ENCODE data around the gene RORC.

Gene RORC

DNA sequence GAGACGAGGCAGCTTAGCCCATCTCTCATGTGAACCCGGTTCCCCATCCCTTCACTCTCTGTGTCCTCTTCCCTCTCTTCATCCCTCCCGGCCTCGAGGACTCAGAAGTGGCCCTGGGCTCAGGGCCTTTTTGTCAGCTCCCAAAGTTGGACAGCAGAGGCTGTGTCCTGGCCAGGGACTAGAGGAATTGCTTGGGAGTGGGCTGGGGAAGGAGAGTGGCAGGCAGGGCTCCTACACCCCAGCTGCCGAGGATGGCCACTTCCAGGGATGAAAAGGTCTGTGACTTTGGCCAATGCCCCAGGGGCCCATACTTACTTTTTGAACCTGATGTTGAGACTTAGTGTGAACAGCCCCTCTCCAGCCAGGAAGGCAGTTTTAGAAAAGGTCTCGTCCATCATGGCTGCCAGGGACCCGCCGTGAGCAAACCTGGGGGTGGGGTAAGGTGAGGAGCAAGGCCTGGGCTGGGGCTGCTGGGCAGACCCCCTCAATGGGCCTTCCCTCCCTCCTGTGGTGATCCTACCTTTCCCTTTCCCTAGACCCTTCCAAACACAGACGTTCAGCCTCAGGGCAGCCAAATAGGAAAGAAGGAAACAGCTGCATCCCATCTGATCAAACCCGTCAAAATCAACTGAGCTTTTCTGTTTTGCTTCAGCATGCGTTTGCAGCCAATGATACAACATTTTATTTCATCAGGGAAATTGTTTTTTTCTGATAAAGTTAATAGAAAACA, 16.4 kb upstream of the RORC start:
- no peak for DNase-seq

DNA sequence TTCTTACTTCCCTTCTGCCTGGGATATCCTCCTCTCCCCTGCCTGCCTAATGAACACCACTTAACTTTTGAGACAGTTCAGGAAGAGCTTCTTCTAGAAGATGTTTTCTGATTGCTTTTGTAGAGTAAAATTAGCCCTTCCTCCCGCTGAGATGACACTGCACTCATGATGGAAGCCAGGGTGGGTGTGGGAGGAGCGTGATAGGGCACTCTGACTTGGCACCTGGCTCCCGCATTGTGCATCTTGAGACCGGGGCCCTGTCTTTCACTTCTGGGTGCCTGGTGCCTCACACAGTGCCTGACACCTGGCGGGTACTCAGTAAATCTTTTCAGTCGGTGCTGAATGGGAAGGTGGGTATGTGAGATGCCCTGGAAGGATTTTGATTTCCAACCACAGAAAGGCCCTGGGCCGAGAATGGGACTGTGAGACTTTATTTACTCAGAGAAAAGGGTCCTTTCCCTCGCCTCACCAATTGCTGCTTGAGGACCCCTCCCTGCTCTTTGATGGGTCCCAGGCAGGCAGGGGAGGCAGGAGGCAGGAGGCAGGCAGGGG, 15.2 kb upstream of the RORC start:
- no peak for DNase-seq

DNA sequence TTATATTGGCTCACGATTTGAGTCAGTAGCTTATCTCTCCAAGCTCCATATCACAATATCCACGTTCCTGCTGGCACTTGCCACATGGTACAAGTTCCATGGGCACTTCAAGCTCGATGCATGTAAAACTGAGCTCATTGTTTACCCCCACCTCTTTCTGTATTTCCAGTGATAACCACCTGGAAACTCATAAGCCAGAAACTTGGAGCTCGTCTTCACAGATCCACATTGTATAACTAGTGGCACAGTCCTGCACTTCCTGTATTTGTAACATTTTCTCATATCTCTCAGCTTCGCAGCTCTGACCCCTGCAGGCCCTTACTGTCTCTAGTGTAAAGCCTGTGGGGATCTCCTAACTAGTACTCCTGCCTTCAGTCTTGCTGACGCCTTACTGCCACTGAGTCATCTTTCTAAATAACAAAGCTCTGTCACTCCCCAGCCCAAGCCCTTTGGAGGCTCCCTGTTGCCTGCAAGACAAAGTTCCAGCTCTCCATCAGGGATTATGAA, 14.5 kb upstream of the RORC start:
- peak; percentile 29 for DNase-seq

DNA sequence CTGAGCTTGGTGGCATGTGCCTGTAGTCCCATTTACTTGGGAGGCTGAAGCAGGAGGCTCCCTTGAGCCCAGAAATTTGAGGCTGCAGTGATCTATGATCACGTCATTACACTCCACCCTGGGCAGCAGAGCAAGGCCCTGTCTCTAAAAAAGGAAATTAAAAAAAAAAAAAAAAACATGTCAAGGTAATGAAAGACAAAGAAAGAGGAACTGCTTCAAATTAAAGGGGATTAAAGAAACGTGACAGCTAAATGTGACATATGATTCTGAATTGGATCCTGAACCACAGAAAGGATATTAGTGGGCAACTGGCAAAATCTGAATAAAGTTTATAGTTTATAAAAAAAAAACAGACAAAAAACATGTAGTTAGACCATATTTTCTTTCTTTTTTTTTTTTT, 11.8 kb upstream of the RORC start:
- DNase-seq, result no peak

DNA sequence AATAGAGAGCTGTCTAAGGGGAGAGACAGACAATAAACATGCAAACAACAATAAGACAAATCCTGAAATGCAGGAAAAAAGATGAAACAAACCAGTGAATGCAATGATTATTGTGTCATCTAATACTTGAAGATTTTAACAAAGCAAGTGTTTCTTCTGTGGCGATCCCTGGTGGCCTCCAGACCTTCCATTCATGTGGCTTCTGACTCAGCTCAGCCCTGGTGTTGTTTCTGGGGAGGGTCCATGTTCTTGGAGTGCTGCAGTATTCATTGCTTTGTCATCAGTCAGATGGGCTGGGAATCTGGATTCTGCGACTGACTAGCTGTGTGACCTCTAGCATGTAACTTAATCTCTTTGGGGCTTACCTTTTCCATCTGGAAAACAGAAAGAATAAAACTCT, 9.5 kb upstream of the RORC start:
- DNase-seq, result peak; percentile 57

DNA sequence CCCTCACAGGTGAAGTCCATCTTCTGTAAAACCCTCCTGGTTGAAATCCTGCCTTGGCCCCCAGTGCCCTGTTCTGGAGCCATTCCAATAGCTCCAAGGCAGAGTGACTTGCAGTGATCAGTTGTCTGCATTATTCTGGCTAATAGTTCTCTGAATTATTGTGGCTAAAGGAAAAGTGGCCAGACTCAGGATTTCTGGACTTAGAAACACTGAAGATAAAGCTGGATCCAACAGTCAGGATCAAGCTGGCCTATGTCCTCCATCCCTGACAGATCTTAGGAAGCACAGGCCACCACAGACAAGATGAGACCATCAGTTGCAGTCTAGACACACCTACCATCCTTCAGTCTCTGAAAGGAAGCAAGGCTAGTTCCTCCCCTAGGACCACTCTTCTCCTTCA, 8.8 kb upstream of the RORC start:
- DNase-seq, result no peak

DNA sequence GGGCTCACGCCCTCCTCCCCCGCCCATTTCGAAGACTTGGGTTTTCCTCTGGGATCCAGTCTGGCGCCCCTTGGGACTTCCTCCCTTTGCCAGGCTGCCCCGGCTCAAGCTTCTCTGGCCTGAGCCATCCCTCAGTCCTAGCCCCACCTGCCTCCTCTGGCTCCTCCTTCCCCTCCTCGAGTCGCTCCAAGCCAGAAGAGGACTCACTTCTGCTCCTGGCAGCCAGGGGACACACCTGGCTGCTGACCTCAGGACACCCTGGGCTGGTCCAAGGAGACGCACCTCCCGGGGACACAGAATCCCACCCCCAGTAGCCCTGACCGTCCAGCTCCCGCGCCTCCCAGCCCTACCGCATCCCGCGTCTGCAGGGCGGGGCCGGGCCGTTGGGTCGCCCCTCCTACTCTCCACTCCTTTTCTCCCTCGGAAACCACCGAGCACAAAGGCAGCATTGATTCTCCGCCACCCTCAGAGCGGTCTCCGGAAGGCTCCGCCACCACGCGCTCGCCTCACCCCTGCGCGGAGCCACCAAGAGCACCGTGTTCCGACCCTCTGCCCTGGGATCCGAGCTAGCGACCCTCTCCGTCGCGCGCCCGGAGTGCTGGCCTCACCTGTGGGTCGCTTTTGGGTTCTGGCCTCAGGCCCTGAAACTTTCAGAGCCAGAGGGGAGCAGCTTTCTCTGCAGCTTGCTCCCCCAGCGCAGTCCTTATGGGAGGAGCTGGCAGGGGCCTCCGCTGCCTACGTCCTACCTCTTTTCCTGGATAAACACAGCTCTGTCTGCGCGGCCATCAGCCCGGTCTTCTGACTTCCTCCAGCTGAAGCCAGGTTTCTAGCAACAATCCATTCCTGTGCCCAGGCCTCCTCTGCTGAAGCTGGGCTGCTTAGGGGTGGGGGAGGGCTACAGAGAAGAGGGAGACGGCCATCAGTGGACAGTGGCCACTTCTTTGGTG, 8.1 kb upstream of the RORC start, which contains the start of gene C2CD4D:
Gene C2CD4D, minus strand, starts transcription at position 364 of the 947 bp plus-strand sequence. CDS start 831 bp downstream, outside the sequence.
- no peak for DNase-seq

DNA sequence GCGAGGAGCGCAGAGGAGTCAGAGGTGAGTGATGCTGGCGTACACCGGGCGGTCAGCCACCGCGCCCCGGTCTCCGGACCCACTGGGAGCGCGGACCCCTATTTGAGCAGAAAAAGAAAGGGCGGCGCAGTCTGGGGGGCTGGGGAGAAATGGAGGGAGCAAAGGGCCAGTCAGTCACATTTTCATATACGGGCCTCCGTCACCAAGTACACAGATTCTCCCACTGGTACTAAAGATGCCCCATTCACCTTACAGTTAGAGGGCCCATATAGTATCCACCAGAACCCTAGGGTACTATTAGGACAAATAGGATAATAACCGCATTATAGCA, 7.4 kb upstream of the RORC start:
- no peak for DNase-seq

DNA sequence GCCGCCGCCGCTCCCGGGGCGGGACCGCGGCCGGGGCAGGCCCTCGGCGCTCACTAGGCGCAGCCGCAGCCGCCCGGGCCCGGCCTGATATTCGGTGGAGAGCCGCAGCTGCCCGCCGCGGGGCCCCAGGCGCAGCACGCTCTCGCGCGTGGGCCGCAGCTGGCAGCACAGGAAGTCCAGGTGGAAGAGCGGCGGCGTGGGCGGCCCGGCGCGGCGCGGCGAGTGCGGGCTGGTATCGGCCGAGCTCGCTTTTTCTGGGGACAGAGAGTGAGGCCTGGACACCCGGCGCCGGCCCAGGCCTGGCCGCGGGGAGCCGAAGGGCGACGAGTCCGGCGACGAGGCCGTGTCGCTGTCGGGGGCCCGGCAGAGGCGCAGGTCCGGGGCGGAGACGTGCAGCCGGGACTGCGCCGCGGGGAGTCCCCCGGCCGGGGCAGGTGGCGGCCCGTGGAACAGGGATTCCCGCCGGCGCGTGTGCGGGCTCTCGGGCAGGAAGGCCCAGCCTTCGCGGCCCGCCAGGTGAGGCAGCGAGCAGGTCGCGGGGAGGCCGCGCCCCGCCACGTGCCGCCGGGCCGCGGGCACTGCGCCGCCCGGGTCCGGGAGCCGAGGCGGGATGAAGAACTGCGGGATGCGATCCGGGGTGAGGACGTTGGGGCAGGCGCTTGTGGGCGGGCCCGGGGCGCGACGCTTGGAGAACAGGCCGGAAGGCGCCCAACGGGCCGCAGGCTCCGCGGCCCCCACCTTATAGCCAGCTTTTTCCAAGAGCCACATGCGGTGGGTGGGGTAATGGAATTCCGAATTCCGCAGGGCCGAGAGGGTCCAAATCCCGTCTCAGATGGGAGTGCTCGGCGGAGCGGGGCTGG, 6.8 kb upstream of the RORC start:
- DNase-seq, result no peak

DNA sequence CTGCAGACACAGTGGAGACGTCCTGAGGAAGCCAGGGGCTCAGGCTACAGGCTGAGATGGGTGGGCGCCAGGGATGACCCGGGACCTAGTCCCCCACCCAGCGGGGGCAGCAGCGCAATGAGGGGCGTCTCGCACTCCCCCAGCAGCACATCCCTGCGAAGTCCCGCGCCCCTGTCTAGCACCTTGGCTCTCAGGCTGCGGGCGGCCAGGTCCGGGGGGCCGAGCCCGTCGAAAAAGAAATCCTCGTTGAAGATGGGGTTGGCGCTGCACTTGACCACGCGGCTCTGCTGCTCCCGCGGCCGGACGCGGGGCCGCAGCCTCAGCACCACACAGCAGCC, 6.3 kb upstream of the RORC start:
- no peak for DNase-seq

DNA sequence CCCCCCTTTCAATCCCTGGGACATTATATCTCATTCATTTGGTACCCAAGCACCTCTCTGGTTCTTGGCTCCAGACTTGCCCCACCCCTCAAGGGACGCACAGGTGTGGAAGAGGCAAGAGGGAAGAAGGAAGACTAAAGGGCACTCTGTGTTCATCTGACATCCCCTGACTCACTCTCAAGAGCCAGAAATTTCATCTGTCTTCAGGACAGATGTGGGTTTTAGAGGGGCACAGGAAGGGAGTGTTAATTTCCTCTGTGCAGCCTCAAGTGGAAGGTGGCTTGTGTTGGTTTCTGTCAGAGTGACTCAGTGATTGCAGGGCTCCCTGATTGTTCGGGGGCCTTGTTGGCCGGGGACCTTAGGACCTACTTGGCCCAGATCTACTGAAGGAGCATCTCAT, 5.6 kb upstream of the RORC start:
- no peak for DNase-seq

DNA sequence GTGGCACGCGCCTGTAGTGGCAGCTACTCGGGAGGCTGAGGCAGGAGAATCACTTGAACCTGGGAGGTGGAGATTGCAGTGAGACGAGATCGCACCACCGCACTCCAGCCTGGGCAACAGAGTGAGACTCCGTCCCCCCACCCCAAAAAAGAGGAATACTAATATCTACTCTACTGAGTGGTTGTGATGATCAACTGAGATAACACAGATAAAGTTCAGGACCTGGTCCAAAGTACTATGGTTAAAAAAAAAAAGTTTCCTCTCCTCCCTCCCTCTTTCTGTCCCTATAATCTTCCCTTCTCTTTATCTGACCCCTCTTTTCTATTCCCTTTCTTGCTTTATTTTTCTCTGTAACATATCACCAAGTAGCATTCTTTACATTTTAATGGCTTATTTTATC, 4.0 kb upstream of the RORC start:
- no peak for DNase-seq

DNA sequence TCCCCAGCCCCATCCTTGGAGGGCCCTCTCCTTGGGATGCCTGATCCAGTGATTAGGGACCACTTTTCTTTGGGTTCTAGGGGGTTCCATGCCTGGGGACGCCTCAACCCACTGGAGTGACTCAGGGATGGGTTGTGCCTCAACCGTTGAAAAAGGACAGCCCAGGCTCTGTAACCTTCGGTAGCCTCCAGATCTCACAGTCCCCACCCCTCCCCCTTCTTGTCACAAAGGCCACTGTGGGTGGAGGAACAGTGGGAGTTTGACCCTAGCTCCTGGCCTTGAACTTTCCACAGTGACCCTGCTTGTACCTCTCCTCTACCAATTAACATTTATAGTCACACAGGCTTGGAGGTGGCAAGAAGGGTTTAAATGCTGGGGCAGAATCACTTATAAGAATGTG, 2.6 kb upstream of the RORC start:
- DNase-seq, result no peak

DNA sequence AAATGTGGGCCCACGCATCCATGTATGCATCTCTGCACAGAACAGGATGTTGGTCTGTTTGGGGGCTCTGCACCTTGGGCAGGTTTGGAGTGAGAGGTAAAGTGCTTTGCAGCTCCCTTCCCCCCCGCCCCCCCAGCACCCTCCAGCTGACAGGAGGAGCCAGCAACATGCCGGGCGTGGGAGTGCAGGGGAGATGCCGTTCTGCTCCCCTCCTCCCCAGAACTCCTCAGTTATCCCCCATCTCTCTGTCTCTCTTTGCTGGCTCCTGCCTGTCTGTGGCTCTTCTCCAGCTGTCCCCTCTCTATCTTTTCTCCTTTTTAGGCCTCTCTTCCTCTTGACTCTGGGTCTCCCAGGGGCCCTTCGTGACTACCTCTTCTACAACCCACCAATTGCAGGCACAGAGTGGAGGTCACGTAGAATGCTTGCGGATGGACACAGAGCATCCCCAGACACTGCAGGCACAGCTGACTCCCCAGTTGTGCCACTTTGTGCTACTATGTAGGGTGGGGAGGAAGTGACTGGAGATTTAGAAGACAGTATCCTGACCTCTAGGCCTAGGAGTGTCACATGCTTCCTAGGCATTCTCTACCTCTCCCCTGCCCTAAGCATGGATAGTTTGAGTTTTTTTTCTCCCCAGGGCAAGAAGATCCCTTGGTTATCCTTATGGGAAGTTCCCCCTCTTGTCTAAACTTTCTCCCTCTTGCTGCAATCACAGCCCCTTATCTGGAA, 1.7 kb upstream of the RORC start:
- no peak for DNase-seq

DNA sequence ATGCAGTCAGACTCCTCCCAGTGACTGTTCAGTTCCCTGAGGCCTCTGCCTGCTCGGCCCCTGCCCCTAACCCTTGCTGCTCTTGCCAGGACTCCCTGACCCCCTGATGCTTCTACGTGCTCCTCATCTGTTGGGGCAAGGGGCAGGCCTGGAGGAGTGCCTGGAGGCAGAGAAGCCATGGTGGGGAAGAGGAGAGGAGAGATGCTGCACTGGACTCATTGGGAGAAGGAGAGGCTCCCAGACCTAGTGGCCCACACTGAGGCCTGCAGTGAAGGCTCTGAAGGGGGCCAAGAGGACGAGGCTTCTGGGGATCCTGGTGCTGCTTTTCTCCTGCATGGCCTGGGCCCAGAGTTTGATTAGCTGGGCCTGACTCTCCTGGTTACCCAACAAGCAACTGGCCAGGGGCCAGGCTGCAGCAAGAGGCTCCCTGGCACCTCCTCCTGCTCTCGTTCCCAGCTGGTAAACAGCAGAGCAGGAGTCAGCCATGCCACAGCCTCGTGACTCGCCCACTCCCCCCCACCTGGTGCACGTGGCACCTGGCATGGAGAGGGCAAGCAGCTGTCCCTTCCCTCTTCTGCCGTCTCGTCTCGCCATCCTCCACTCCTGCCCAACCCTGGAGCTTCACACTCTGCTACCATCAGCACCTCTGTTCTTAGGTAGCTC, 847 bp upstream of the RORC start:
- no peak for DNase-seq

DNA sequence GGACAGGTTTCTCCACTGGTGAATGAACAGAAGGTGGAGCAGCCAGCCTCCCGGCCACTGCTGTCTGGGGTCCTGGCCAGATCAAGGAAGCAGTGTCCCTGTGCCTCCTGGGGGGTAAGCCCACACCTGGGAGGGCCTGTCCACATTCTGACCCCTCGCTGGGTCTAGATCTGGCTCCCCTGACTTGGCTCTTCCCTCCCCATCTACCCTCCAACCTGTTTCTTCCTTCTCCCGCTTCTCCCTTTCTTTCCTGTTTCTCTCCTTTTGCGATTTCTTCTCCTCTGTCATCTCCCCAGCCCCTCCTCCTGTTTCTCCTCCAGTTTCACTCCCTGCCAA, 378 bp downstream of the RORC start:
- no peak for DNase-seq

DNA sequence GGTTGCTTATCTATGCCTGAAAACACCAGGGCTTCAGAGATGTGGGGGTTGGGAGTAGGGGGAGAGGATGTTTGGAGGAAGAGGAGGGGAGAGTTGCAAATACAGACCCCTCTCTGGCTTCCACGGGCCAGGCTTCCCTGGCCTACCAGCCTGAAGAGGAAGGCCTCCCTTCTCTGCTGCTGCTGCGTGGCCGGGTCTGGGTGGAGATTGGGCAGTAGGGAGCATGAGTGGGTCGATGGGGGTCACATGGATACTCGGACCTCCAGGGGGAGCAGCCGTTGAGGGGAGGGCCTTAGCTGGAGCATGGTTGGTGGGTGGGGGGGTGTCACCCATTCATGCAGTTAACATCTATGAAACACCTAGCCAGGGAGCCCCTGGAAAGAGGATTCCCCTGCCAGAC, 1.5 kb downstream of the RORC start:
- no peak for DNase-seq

DNA sequence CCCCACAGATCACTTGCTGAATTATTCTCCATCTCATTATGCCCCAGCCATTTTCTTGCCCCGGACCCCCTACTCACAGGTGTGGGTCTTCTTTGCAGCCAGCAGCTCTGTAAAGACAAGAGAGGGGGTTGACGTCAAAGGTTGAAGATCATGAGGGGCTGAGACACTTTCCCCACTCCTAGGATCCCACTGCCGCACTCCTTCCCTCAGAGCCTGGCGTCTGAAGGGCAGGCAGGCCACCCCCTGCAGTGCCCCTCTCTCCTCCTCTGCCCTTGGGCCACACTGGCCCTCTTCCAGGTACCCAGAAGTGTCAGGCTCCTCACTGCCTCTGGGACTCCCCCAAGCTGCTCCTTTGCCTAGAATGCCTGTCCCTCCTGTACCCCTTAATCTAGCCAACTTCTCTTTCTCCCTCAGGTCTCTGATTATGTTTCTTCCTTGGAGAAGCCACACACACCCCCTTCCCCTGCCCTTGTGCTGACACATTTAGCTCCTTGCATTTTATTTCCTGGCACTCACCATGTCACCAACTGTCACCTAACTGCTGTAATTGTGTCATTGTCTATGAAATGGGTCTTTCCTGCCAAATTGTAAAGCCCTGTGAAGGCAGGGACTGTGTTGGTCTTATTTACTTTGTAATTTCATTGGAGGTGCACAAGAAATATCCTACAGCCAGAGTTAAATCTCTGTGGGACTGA, 2.1 kb downstream of the RORC start:
- no peak for DNase-seq

DNA sequence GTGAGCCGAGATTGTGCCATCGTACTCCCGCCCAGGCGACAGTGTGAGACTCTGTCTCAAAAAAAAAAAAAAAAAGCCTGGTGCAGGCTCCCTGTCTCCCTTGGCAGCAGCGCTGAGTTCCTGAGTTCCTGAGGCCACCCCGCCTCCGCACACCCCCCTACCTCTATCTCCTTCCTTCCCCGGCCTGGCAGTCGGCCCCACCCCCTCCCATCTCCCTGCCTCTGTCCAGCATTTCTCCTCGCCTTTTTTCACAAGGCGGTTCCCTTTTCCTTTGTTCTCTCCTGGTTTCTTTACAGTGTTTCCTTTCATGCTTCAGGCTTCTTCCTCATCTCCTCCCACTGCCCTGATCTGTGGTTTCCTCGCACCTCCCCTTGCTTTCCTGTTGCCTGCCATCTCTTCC, 2.7 kb downstream of the RORC start:
- DNase-seq, result peak; percentile 28

DNA sequence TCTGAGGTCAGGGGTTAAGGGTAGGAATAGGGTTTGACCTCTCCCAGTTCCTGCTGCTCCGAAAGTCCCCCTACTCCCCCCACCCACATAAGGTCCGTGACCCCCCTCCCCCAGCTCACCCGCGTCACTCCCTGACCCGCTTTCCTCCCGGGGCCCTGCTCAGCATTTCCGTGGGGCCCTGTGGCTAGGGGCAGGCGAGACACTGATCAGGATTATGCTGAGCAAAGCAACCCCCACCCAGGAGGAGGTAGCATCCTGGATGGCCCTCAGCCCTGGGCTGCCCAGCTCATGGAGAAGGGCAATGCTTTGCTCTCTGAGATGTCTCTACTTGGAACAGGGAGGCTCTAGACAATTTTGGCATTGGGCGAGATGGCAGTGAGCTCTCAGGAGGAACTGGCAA, 3.7 kb downstream of the RORC start:
- DNase-seq, result no peak

Data from fibroblast of upper back skin (primary cell).